GM21529 (cell line): ENCODE results near the gene SKIDA1.
"Not testable (repeated sequence)": the region's sequence is repeated elsewhere in the genome, so short reads cannot be mapped to it uniquely, and the experiment has no call there.

Experiments
- ATAC-seq: cut with Tn5 transposase; IDR thresholded peaks from one replicate; pipeline ENCODE4 v1.9.1; 2021; ENCODE audit not compliant: unreplicated experiment

SKIDA1 gene

GRCh38 chr10:21525367-21526187 lies at the start of gene SKIDA1:
TSS of gene SKIDA1 (minus strand) at chr10:21525682. CDS start at chr10:21517822, 7,860 bp downstream.
- peak; percentile 57 for ATAC-seq

- ATAC-seq = not testable (repeated sequence)
These were observed 49.0 kb upstream of the SKIDA1 start for GRCh38 chr10:21574514-21574913.

DNA sequence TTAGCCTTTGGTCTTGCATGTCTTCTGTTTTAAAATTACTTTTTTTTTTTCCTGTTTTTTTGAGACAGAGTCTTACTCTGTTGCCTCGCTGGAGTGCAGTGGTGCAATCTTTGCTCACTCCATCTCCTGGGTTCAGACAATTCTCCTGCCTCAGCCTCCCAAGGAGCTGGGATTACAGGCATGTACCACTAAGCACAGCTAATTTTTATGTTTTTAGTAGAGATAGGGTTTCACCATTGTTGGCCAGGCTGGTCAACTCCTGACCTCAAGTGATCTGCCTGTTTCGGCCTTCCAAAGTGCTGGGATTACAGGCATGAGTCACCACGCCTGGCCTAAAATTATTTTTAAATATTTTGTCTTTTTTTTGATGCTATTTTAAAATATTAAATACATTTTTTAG lies 47.1 kb upstream of the SKIDA1 start:
- ATAC-seq = no peak

GRCh38 chr10:21570761-21571521 lies 45.5 kb upstream of the SKIDA1 start:
- no peak for ATAC-seq

- not testable (repeated sequence) for ATAC-seq
These were observed 33.5 kb upstream of the SKIDA1 start for GRCh38 chr10:21558984-21559383.

- ATAC-seq = no peak
These were observed 31.0 kb upstream of the SKIDA1 start for GRCh38 chr10:21556527-21556926.

GRCh38 chr10:21552638-21553037 lies 27.2 kb upstream of the SKIDA1 start:
- no peak for ATAC-seq

GRCh38 chr10:21547246-21547645 lies 21.8 kb upstream of the SKIDA1 start:
- ATAC-seq = no peak

GRCh38 chr10:21540701-21541100 lies 15.2 kb upstream of the SKIDA1 start:
- not testable (repeated sequence) for ATAC-seq

DNA sequence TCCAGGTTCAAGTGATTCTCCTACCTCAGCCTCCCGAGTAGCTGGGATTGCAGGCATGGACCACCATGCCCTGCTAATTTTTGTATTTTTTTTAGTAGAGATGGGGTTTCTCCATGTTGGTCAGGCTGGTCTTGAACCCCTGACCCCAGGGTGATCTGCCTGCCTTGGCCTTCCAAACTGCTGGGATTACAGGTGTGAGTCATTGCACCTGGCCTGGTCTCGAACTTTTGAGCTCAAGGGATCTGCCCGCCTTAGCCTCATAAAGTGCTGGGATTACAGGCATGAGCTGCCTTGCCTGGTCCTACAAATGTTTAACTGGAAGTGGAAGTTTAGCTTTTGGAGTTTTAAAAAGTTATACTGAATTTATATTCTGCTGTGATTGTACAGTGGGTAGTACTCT lies 11.4 kb upstream of the SKIDA1 start:
- ATAC-seq = no peak

DNA sequence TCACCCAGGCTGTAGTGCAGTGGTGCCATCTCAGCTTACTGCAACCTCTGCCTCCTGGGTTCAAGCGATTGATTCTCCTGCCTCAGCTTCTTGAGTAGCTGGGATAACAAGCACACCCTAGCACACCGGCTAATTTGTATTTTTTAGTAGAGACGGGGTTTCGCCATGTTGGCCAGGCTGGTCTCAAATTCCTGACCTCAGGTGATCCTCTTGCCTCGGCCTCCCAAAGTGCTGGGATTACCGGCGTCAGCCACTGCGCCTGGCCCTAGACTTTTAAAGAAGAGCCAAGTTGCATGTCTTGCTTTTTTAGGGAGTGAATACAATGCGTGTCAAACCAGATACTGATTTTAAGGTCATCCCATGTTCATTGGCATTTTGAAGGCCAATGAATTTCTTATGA lies 10.5 kb upstream of the SKIDA1 start:
- not testable (repeated sequence) for ATAC-seq

GRCh38 chr10:21535494-21535965 lies 10.0 kb upstream of the SKIDA1 start:
- ATAC-seq = no peak

- peak; percentile 18 for ATAC-seq
These were observed 9.4 kb upstream of the SKIDA1 start for GRCh38 chr10:21534604-21535493.

DNA sequence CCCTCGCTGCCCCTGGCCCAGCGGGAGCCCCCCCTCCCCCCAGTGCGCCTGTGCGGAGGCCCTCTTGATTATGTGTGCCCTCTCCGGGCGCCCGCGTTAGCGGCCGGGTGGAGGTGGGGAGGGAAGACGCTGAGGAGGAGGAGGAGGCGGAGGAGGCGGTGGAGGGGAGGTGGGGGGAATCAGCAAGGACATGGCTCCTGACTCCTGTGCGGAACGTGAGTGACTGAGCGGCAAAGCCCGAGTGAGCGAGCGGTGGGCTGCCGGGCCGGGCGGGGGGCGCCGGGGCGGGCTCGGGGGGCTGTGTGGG lies 8.8 kb upstream of the SKIDA1 start:
- no peak for ATAC-seq

DNA sequence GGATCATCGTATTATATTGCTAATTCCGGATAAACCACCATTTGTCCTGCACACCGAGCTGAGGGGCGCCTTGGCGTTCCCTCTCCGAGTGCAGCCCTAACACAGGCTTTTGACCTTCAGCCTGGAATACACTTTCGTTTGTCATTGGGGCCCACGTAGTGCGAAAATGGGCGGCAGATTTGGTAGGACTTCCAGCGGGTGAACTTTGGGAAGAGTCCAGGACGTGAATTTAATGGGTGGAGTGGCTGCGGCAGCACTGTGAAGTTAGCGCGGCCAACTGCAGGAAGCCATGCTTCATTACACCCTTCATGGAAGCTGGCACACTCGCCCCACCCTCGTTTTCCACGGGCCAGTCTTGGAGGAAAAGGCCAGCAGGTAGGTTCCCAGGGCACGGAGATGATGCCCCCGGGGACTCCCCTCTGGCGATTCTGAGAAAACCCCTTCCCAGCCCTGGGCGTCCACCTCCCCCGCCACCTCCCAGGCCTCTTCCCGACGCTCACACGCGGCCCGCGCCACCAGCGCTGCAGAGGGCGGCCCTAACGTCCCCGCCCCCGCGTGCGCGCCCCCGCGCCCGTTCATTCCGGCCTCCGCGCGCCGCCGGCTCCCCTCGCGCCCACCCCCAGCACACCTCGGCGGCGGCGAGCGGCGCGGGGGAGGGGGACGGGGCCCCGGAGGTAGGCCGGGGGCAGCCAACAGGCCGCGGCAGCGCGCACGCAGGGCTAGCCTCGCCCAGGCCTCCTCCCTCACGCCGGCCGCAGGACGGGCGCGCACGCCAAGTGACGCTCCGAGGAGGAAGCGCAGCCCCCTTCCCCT lies 8.2 kb upstream of the SKIDA1 start, which contains the start of gene MLLT10:
TSS of gene MLLT10 (plus strand) at position 766 of the 813 bp plus-strand sequence. CDS start 413 bp downstream, outside the sequence.
- peak; percentile 84 for ATAC-seq

DNA sequence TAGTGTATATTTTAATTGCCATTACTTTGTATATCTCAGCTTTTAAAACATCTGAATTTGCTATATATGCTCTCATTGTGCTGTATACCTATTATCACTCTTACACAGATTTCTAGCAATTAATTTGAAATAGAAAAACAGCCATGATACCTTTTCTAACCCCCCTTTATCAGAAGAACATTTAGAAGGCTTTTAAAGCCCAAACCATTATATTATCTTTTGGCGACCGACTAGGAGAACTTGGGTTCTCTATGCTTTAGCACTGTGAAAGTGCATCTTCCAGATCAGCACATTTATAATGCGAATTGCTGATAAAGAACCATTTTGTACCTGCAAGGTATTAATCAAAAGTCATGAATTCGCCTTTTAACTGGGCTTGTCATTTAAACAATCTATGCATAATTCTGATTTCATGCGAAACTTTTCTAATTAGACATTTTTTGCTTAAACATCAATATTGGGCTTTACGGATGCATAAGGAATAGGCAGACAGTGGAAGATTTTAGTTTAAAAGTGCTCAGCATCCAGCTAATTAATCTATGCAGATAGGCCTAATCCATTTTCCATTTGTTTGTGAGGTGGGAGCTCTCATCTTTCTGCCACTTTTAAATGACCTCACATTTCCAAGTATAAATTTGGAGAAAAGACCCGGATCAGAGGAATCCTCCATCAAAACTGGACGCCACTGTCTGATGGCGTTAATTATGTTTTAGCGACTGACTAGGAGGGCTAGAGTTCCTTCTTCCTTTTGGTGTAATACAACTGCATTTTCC lies 7.4 kb upstream of the SKIDA1 start:
- no peak for ATAC-seq

- ATAC-seq = no peak
These were observed 5.7 kb upstream of the SKIDA1 start for GRCh38 chr10:21531164-21531563.

GRCh38 chr10:21530641-21531040 lies 5.2 kb upstream of the SKIDA1 start:
- ATAC-seq = no peak

GRCh38 chr10:21530168-21530567 lies 4.7 kb upstream of the SKIDA1 start:
- no peak for ATAC-seq
